ENCODE measurements around the gene CHD9.

CHD9 gene

GRCh38 chr16:53209429-53209828 is 154.6 kb downstream of the CHD9 start:
- Histone ChIP-seq H3K4me3 (ENCODE audit: low read length) (no peak overlapping the region), H3K36me3 (ENCODE audit: control insufficient read depth, insufficient read depth, low read length) (no peaks in the 10 kb centered on the region), H3K27me3 (ENCODE audit: control insufficient read depth, insufficient read depth, low read length) (no peaks in the 10 kb centered on the region), H3K9ac (ENCODE audit: low read length) (peak overlapping the region; percentile 66), H3K9me3 (ENCODE audit: control insufficient read depth, low read length) (no peaks in the 10 kb centered on the region), H3K4me1 (ENCODE audit: control insufficient read depth, insufficient read depth, low read length) (peaks cover 7% of the 10 kb centered on the region)

- Histone ChIP-seq H3K27me3 (ENCODE audit: control insufficient read depth, insufficient read depth, low read length) (no peaks in the 10 kb centered on the region), H3K9ac (ENCODE audit: low read length) (peak overlapping the region; percentile 66), H3K4me3 (ENCODE audit: low read length) (no peak overlapping the region), H3K36me3 (ENCODE audit: control insufficient read depth, insufficient read depth, low read length) (no peaks in the 10 kb centered on the region), H3K9me3 (ENCODE audit: control insufficient read depth, low read length) (no peaks in the 10 kb centered on the region), H3K4me1 (ENCODE audit: control insufficient read depth, insufficient read depth, low read length) (peaks cover 7% of the 10 kb centered on the region)
These were observed 155.1 kb downstream of the CHD9 start for GRCh38 chr16:53209877-53210276.

- H3K27me3 ChIP-seq (ENCODE audit: control insufficient read depth, insufficient read depth, low read length) = no peaks in the 10 kb centered on the region
- no peak overlapping the region for H3K4me3 ChIP-seq (ENCODE audit: low read length)
- H3K4me1 ChIP-seq (ENCODE audit: control insufficient read depth, insufficient read depth, low read length) = peaks cover 7% of the 10 kb centered on the region
- H3K36me3 ChIP-seq (ENCODE audit: control insufficient read depth, insufficient read depth, low read length) = no peaks in the 10 kb centered on the region
- H3K9ac ChIP-seq (ENCODE audit: low read length) = no peak overlapping the region
- no peaks in the 10 kb centered on the region for H3K9me3 ChIP-seq (ENCODE audit: control insufficient read depth, low read length)
These were observed 156.5 kb downstream of the CHD9 start for GRCh38 chr16:53211253-53211652.

- H3K4me1 ChIP-seq (ENCODE audit: control insufficient read depth, insufficient read depth, low read length) = peaks cover 11% of the 10 kb centered on the region
These were observed 158.1 kb downstream of the CHD9 start for GRCh38 chr16:53212893-53213223.

GRCh38 chr16:53213542-53213941 is 158.8 kb downstream of the CHD9 start:
- no peaks in the 10 kb centered on the region for H3K36me3 ChIP-seq (ENCODE audit: control insufficient read depth, insufficient read depth, low read length)
- H3K4me1 ChIP-seq (ENCODE audit: control insufficient read depth, insufficient read depth, low read length) = peaks cover 8% of the 10 kb centered on the region
- no peaks in the 10 kb centered on the region for H3K9me3 ChIP-seq (ENCODE audit: control insufficient read depth, low read length)
- no peak overlapping the region for H3K9ac ChIP-seq (ENCODE audit: low read length)
- no peaks in the 10 kb centered on the region for H3K27me3 ChIP-seq (ENCODE audit: control insufficient read depth, insufficient read depth, low read length)
- H3K4me3 ChIP-seq (ENCODE audit: low read length) = no peak overlapping the region

More at GRCh38 chr16:53212893-53213223, 158.1 kb downstream of the CHD9 start:
- Histone ChIP-seq H3K9me3 (ENCODE audit: control insufficient read depth, low read length) (no peaks in the 10 kb centered on the region), H3K4me3 (ENCODE audit: low read length) (no peak overlapping the region), H3K36me3 (ENCODE audit: control insufficient read depth, insufficient read depth, low read length) (no peaks in the 10 kb centered on the region), H3K27me3 (ENCODE audit: control insufficient read depth, insufficient read depth, low read length) (no peaks in the 10 kb centered on the region), H3K9ac (ENCODE audit: low read length) (no peak overlapping the region)

GRCh38 chr16:53216798-53217197 is 162.0 kb downstream of the CHD9 start:
- Histone ChIP-seq H3K9me3 (ENCODE audit: control insufficient read depth, low read length) (no peaks in the 10 kb centered on the region), H3K36me3 (ENCODE audit: control insufficient read depth, insufficient read depth, low read length) (no peaks in the 10 kb centered on the region), H3K4me1 (ENCODE audit: control insufficient read depth, insufficient read depth, low read length) (peaks cover 17% of the 10 kb centered on the region), H3K9ac (ENCODE audit: low read length) (no peak overlapping the region), H3K4me3 (ENCODE audit: low read length) (no peak overlapping the region), H3K27me3 (ENCODE audit: control insufficient read depth, insufficient read depth, low read length) (no peaks in the 10 kb centered on the region)

- H3K9ac ChIP-seq (ENCODE audit: low read length) = no peak overlapping the region
- no peaks in the 10 kb centered on the region for H3K36me3 ChIP-seq (ENCODE audit: control insufficient read depth, insufficient read depth, low read length)
- no peaks in the 10 kb centered on the region for H3K27me3 ChIP-seq (ENCODE audit: control insufficient read depth, insufficient read depth, low read length)
- no peaks in the 10 kb centered on the region for H3K9me3 ChIP-seq (ENCODE audit: control insufficient read depth, low read length)
- peaks cover 17% of the 10 kb centered on the region for H3K4me1 ChIP-seq (ENCODE audit: control insufficient read depth, insufficient read depth, low read length)
- no peak overlapping the region for H3K4me3 ChIP-seq (ENCODE audit: low read length)
These were observed 164.6 kb downstream of the CHD9 start for GRCh38 chr16:53219371-53219770.

- H3K9ac ChIP-seq (ENCODE audit: low read length) = no peak overlapping the region
- H3K4me3 ChIP-seq (ENCODE audit: low read length) = no peak overlapping the region
- H3K4me1 ChIP-seq (ENCODE audit: control insufficient read depth, insufficient read depth, low read length) = peaks cover 17% of the 10 kb centered on the region
- no peaks in the 10 kb centered on the region for H3K9me3 ChIP-seq (ENCODE audit: control insufficient read depth, low read length)
- peaks cover 2% of the 10 kb centered on the region for H3K36me3 ChIP-seq (ENCODE audit: control insufficient read depth, insufficient read depth, low read length)
- no peaks in the 10 kb centered on the region for H3K27me3 ChIP-seq (ENCODE audit: control insufficient read depth, insufficient read depth, low read length)
These were observed 165.1 kb downstream of the CHD9 start for GRCh38 chr16:53219795-53220454.

- Histone ChIP-seq H3K9me3 (ENCODE audit: control insufficient read depth, low read length) (no peaks in the 10 kb centered on the region), H3K4me1 (ENCODE audit: control insufficient read depth, insufficient read depth, low read length) (peaks cover 17% of the 10 kb centered on the region), H3K36me3 (ENCODE audit: control insufficient read depth, insufficient read depth, low read length) (peaks cover 4% of the 10 kb centered on the region), H3K9ac (ENCODE audit: low read length) (no peak overlapping the region), H3K4me3 (ENCODE audit: low read length) (no peak overlapping the region), H3K27me3 (ENCODE audit: control insufficient read depth, insufficient read depth, low read length) (no peaks in the 10 kb centered on the region)
These were observed 165.8 kb downstream of the CHD9 start for GRCh38 chr16:53220585-53220984.

- no peaks in the 10 kb centered on the region for H3K27me3 ChIP-seq (ENCODE audit: control insufficient read depth, insufficient read depth, low read length)
- no peaks in the 10 kb centered on the region for H3K4me1 ChIP-seq (ENCODE audit: control insufficient read depth, insufficient read depth, low read length)
- no peak overlapping the region for H3K9ac ChIP-seq (ENCODE audit: low read length)
- no peak overlapping the region for H3K4me3 ChIP-seq (ENCODE audit: low read length)
- no peaks in the 10 kb centered on the region for H3K9me3 ChIP-seq (ENCODE audit: control insufficient read depth, low read length)
- H3K36me3 ChIP-seq (ENCODE audit: control insufficient read depth, insufficient read depth, low read length) = peaks cover 4% of the 10 kb centered on the region
These were observed 170.3 kb downstream of the CHD9 start for GRCh38 chr16:53224951-53225533.

- H3K9me3 ChIP-seq (ENCODE audit: control insufficient read depth, low read length) = no peaks in the 10 kb centered on the region
- H3K4me3 ChIP-seq (ENCODE audit: low read length) = no peak overlapping the region
- no peak overlapping the region for H3K9ac ChIP-seq (ENCODE audit: low read length)
- H3K27me3 ChIP-seq (ENCODE audit: control insufficient read depth, insufficient read depth, low read length) = no peaks in the 10 kb centered on the region
- no peaks in the 10 kb centered on the region for H3K4me1 ChIP-seq (ENCODE audit: control insufficient read depth, insufficient read depth, low read length)
- H3K36me3 ChIP-seq (ENCODE audit: control insufficient read depth, insufficient read depth, low read length) = peaks cover 6% of the 10 kb centered on the region
These were observed 178.2 kb downstream of the CHD9 start for GRCh38 chr16:53232826-53233529.

- Histone ChIP-seq H3K4me1 (ENCODE audit: control insufficient read depth, insufficient read depth, low read length) (no peaks in the 10 kb centered on the region), H3K4me3 (ENCODE audit: low read length) (no peak overlapping the region), H3K36me3 (ENCODE audit: control insufficient read depth, insufficient read depth, low read length) (peaks cover 6% of the 10 kb centered on the region), H3K9ac (ENCODE audit: low read length) (no peak overlapping the region), H3K9me3 (ENCODE audit: control insufficient read depth, low read length) (no peaks in the 10 kb centered on the region), H3K27me3 (ENCODE audit: control insufficient read depth, insufficient read depth, low read length) (no peaks in the 10 kb centered on the region)
These were observed 180.0 kb downstream of the CHD9 start for GRCh38 chr16:53234836-53235235.
